ENCODE results near the gene BFSP1. TPM values are rescaled to one million over a fixed set of nuclear protein-coding genes. Genes with fewer than 3 reads are reported as not detected.

BFSP1 gene
- total RNA-seq, 1 donor from 2014 or later = not detected

- intact Hi-C loops (cut with DNase I) = no loop called here
- Histone ChIP-seq H3K36me3 (no peaks in the 10 kb centered on the region), H3K9me3 (no peaks in the 10 kb centered on the region), H3K4me1 (peaks cover 24 to 67% of the 10 kb centered on the region in 2 donors), H3K27me3 (no peaks in the 10 kb centered on the region), H3K27ac (peak overlapping the region; percentile 98 to 100), H3K4me3 (no peak overlapping the region)
- no peak for TF ChIP-seq CTCF (IDR thresholded peaks at IDR 0.05)
- DNase-seq (ENCODE audit: low spot score in 2 of 2) = no peak
Measured at GRCh38 chr20:17559338-17559737, 28.2 kb upstream of the BFSP1 start.

- no peaks in the 10 kb centered on the region for H3K9me3 ChIP-seq
- no peaks in the 10 kb centered on the region for H3K36me3 ChIP-seq
- peak overlapping the region; percentile 98 to 100 for H3K27ac ChIP-seq
- H3K27me3 ChIP-seq = no peaks in the 10 kb centered on the region
- peaks cover 24 to 65% of the 10 kb centered on the region in 2 donors for H3K4me1 ChIP-seq
- no peak for TF ChIP-seq CTCF (IDR thresholded peaks at IDR 0.05)
- intact Hi-C loops (cut with DNase I) = loop anchor here (1.0 kb wide), 2 partner anchors 10 to 16 kb away; no protein-coding TSS in a partner anchor
- peak overlapping the region in 1 of 2 donors; percentile 43 for H3K4me3 ChIP-seq
- no peak for DNase-seq (ENCODE audit: low spot score in 2 of 2)
Measured at GRCh38 chr20:17558941-17559304, 27.7 kb upstream of the BFSP1 start.

GRCh38 chr20:17558154-17558940, 27.2 kb upstream of the BFSP1 start:
- peaks cover 24 to 64% of the 10 kb centered on the region in 2 donors for H3K4me1 ChIP-seq
- intact Hi-C loops (cut with DNase I) = loop anchor here (1.0 kb wide), 2 partner anchors 11 to 15 kb away; no protein-coding TSS in a partner anchor
- H3K27me3 ChIP-seq = no peaks in the 10 kb centered on the region
- H3K4me3 ChIP-seq = peak overlapping the region; percentile 8 to 43
- no peaks in the 10 kb centered on the region for H3K9me3 ChIP-seq
- H3K27ac ChIP-seq = peak overlapping the region; percentile 98 to 100
- peak; percentile 53 to 92 for DNase-seq (ENCODE audit: low spot score in 2 of 2)
- no peak for TF ChIP-seq CTCF (IDR thresholded peaks at IDR 0.05)
- H3K36me3 ChIP-seq = no peaks in the 10 kb centered on the region

GRCh38 chr20:17557675-17558006, 26.5 kb upstream of the BFSP1 start:
- H3K27ac ChIP-seq = peak overlapping the region; percentile 98 to 100
- DNase-seq (ENCODE audit: low spot score in 2 of 2) = no peak
- H3K4me3 ChIP-seq = peak overlapping the region in 1 of 2 donors; percentile 28
- no peaks in the 10 kb centered on the region for H3K27me3 ChIP-seq
- peaks cover 20 to 58% of the 10 kb centered on the region in 2 donors for H3K4me1 ChIP-seq
- no peak for TF ChIP-seq CTCF (IDR thresholded peaks at IDR 0.05)
- no peaks in the 10 kb centered on the region for H3K9me3 ChIP-seq
- intact Hi-C loops (cut with DNase I) = loop anchor here (1.0 kb wide), 2 partner anchors 12 to 14 kb away; no protein-coding TSS in a partner anchor
- no peaks in the 10 kb centered on the region for H3K36me3 ChIP-seq

- peak in 1 of 2 donors; percentile 82 for DNase-seq (ENCODE audit: low spot score in 2 of 2)
- H3K36me3 ChIP-seq = no peaks in the 10 kb centered on the region
- intact Hi-C loops (cut with DNase I) = no loop called here
- H3K27ac ChIP-seq = peak overlapping the region; percentile 98 to 100
- no peak overlapping the region for H3K4me3 ChIP-seq
- TF ChIP-seq CTCF (IDR thresholded peaks at IDR 0.05) = no peak
- no peaks in the 10 kb centered on the region for H3K9me3 ChIP-seq
- H3K4me1 ChIP-seq = peaks cover 19 to 53% of the 10 kb centered on the region in 2 donors
- no peaks in the 10 kb centered on the region for H3K27me3 ChIP-seq
Measured at GRCh38 chr20:17556837-17557674, 25.9 kb upstream of the BFSP1 start.
